ENCODE measurements around the gene FAM83E.

Gene FAM83E

GRCh38 chr19:48613024-48613851 is 1.6 kb downstream of the FAM83E start:
- H3K9me3 Mint-ChIP-seq = no peaks in the 10 kb centered on the region
- H3K4me1 Mint-ChIP-seq = peaks cover 18% of the 10 kb centered on the region
- H3K27ac Mint-ChIP-seq = peak overlapping the region in 1 of 3 experiments; percentile 53
- no peak for TF ChIP-seq CTCF (IDR thresholded peaks at IDR 0.05; ENCODE audit: unreplicated experiment in 3 of 3)
- peaks cover 21% of the 10 kb centered on the region for H3K36me3 Mint-ChIP-seq (ENCODE audit: low read depth)
- no peak overlapping the region for H3K4me3 Mint-ChIP-seq
- H3K27me3 Mint-ChIP-seq (ENCODE audit: low read depth) = peaks cover 3% of the 10 kb centered on the region

- H3K4me3 Mint-ChIP-seq = no peak overlapping the region
- H3K9me3 Mint-ChIP-seq = no peaks in the 10 kb centered on the region
- peaks cover 20% of the 10 kb centered on the region for H3K36me3 Mint-ChIP-seq (ENCODE audit: low read depth)
- H3K27me3 Mint-ChIP-seq (ENCODE audit: low read depth) = peaks cover 3% of the 10 kb centered on the region
- H3K4me1 Mint-ChIP-seq = peaks cover 8% of the 10 kb centered on the region
- H3K27ac Mint-ChIP-seq = no peak overlapping the region
- TF ChIP-seq CTCF (IDR thresholded peaks at IDR 0.05; ENCODE audit: unreplicated experiment in 3 of 3) = no peak
Observed at GRCh38 chr19:48611872-48612271, 3.0 kb downstream of the FAM83E start.

GRCh38 chr19:48609571-48610108 is 5.2 kb downstream of the FAM83E start:
- no peak overlapping the region for H3K4me3 Mint-ChIP-seq
- no peak overlapping the region for H3K27ac Mint-ChIP-seq
- peaks cover 6% of the 10 kb centered on the region for H3K36me3 Mint-ChIP-seq (ENCODE audit: low read depth)
- no peak for TF ChIP-seq CTCF (IDR thresholded peaks at IDR 0.05; ENCODE audit: unreplicated experiment in 3 of 3)
- no peaks in the 10 kb centered on the region for H3K9me3 Mint-ChIP-seq
- H3K4me1 Mint-ChIP-seq = no peaks in the 10 kb centered on the region
- H3K27me3 Mint-ChIP-seq (ENCODE audit: low read depth) = peaks cover 3% of the 10 kb centered on the region

GRCh38 chr19:48608798-48609263 is 6.0 kb downstream of the FAM83E start:
- peak; percentile 22 to 32 (median 27) for TF ChIP-seq CTCF (IDR thresholded peaks at IDR 0.05; ENCODE audit: unreplicated experiment in 3 of 3)
- no peaks in the 10 kb centered on the region for H3K4me1 Mint-ChIP-seq

GRCh38 chr19:48607359-48607755 is 7.5 kb downstream of the FAM83E start:
- no peaks in the 10 kb centered on the region for H3K27me3 Mint-ChIP-seq (ENCODE audit: low read depth)
- H3K4me3 Mint-ChIP-seq = no peak overlapping the region
- H3K9me3 Mint-ChIP-seq = no peaks in the 10 kb centered on the region
- H3K4me1 Mint-ChIP-seq = no peaks in the 10 kb centered on the region
- TF ChIP-seq CTCF (IDR thresholded peaks at IDR 0.05; ENCODE audit: unreplicated experiment in 3 of 3) = no peak
- no peaks in the 10 kb centered on the region for H3K36me3 Mint-ChIP-seq (ENCODE audit: low read depth)
- no peak overlapping the region for H3K27ac Mint-ChIP-seq

More at GRCh38 chr19:48608798-48609263, 6.0 kb downstream of the FAM83E start:
- no peak overlapping the region for H3K4me3 Mint-ChIP-seq
- no peak overlapping the region for H3K27ac Mint-ChIP-seq
- H3K36me3 Mint-ChIP-seq (ENCODE audit: low read depth) = peaks cover 4% of the 10 kb centered on the region
- H3K9me3 Mint-ChIP-seq = no peaks in the 10 kb centered on the region
- peaks cover under 1% of the 10 kb centered on the region for H3K27me3 Mint-ChIP-seq (ENCODE audit: low read depth)

Measured in nephron (organoid).